D721Med (cell line): ENCODE measurements around the gene LDB3.

Experiments
- DNase-seq: peaks from one replicate; pipeline ENCODE4 v3.0.0; 2011; ENCODE audit warnings: low spot score; ENCODE audit not compliant: insufficient read length
- FAIRE-seq: peaks from 2 replicates; lab custom pipeline; 2011; peaks lifted over from hg19 to GRCh38; lab: Jason Lieb, UNC
- CTCF ChIP-seq: IDR thresholded peaks from 2 replicates; pipeline ENCODE4 v1.5.1; 2012; ENCODE audit warnings: mild to moderate bottlenecking, control low read depth; ENCODE audit not compliant: insufficient read depth; ENCODE audit errors: missing control alignments

The LDB3 gene

GRCh38 chr10:86655596-86655995 is 12.7 kb upstream of the LDB3 start:
- FAIRE-seq (no peak), DNase-seq (no peak)

GRCh38 chr10:86657011-86657395 is 11.3 kb upstream of the LDB3 start:
- TF ChIP-seq CTCF, result no peak
- no peak for FAIRE-seq
- no peak for DNase-seq

More at GRCh38 chr10:86655596-86655995, 12.7 kb upstream of the LDB3 start:
- no peak for TF ChIP-seq CTCF

- no peak for DNase-seq
- no peak for FAIRE-seq
- no peak for TF ChIP-seq CTCF
Measured at GRCh38 chr10:86657396-86658011, 10.8 kb upstream of the LDB3 start.

GRCh38 chr10:86658261-86658741 is 10.0 kb upstream of the LDB3 start:
- DNase-seq, result no peak
- no peak for TF ChIP-seq CTCF
- FAIRE-seq, result no peak

- FAIRE-seq (no peak), DNase-seq (no peak)
- TF ChIP-seq CTCF, result no peak
Measured at GRCh38 chr10:86658751-86659150, 9.6 kb upstream of the LDB3 start.

- FAIRE-seq (no peak), DNase-seq (no peak)
Measured at GRCh38 chr10:86659161-86659691, 9.1 kb upstream of the LDB3 start.

More at GRCh38 chr10:86659161-86659691, 9.1 kb upstream of the LDB3 start:
- TF ChIP-seq CTCF, result no peak
